Spleen (tissue), 11 donors: ENCODE data around the gene SHF. TPM values are rescaled to one million over a fixed set of nuclear protein-coding genes. Genes with fewer than 3 reads are reported as not detected.

Experiments
- DNase-seq: peaks from one replicate; pipeline ENCODE4 v3.0.0-alpha.2; 2020
- H3K27ac ChIP-seq, 8 donors: fragments of 200-600 bp; sonication (generic) in 7 of 8; 1 replicate in 4 of 8; 2 replicates in 4 of 8; pipeline versions ENCODE4 v1.5.0 to v1.8.0; 2016 to 2021; ENCODE audit warnings: inconsistent platforms in 4 of 8, mild to moderate bottlenecking in 4 of 8, moderate library complexity in 1 of 8
- H3K27me3 ChIP-seq, 7 donors: fragments of 200-600 bp; sonication (generic) in 6 of 7; replicated peaks in 1 of 7; 1 replicate in 4 of 7; 2 replicates in 3 of 7; pipeline versions ENCODE4 v1.5.0 to v1.8.0; 2016 to 2021; ENCODE audit warnings: inconsistent platforms in 3 of 7, mild to moderate bottlenecking in 1 of 7
- H3K36me3 ChIP-seq, 6 donors: fragments of 200-600 bp; sonication (generic) in 5 of 6; 1 replicate in 4 of 6; 2 replicates in 2 of 6; pipeline versions ENCODE4 v1.5.0 to v1.8.0; 2016 to 2021; ENCODE audit warnings: inconsistent platforms in 2 of 6
- H3K4me1 ChIP-seq, 6 donors: fragments of 200-600 bp; sonication (generic) in 5 of 6; 1 replicate in 3 of 6; 2 replicates in 3 of 6; pipeline versions ENCODE4 v1.5.0 to v1.8.0; 2016 to 2021; ENCODE audit warnings: inconsistent platforms in 3 of 6
- H3K4me3 ChIP-seq, 8 donors: fragments of 200-600 bp; sonication (generic) in 7 of 8; 1 replicate in 4 of 8; 2 replicates in 4 of 8; pipeline versions ENCODE4 v1.5.0 to v1.8.0; 2016 to 2021; ENCODE audit warnings: inconsistent platforms in 4 of 8, mild to moderate bottlenecking in 4 of 8, moderate library complexity in 2 of 8
- H3K9me3 ChIP-seq, 8 donors: fragments of 200-600 bp; sonication (generic) in 7 of 8; 1 replicate in 4 of 8; 2 replicates in 4 of 8; pipeline versions ENCODE4 v1.5.0 to v1.8.0; 2016 to 2021; ENCODE audit warnings: inconsistent platforms in 4 of 8
- CTCF ChIP-seq, 11 experiments: fragments of 200-600 bp in 7 of 11; fragments of 450-650 bp in 4 of 11; sonication (generic) in 4 of 11; IDR thresholded peaks in 8 of 11; conservative IDR thresholded peaks in 3 of 11; 1 replicate in 7 of 11; 2 replicates in 4 of 11; pipeline versions ENCODE4 v1.4.0 to v1.8.0; 2016 to 2021; ENCODE audit warnings: antibody characterized with exemption in 11 of 11, inconsistent platforms in 4 of 11, mild to moderate bottlenecking in 1 of 11
- POLR2A ChIP-seq, 3 donors: fragments of 450-650 bp; IDR thresholded peaks; one replicate each; pipeline ENCODE4 v1.5.1; 2017; ENCODE audit warnings: antibody characterized with exemption in 3 of 3, mild to moderate bottlenecking in 1 of 3
- POLR2AphosphoS5 ChIP-seq, 3 donors: sonication (generic); formaldehyde crosslinking; IDR thresholded peaks; one replicate each; pipeline ENCODE4 v1.5.1; 2017; ENCODE audit warnings: antibody characterized with exemption in 3 of 3
- WGBS, 5 donors: extraction: QIAGEN DNeasy Blood & Tissue Kit in 3 of 5; methylation state at CpG; one replicate each; pipeline versions ENCODE4 v1.1.5 to v1.1.7; 2013 to 2018; 5-methylcytosine and 5-hydroxymethylcytosine counted together
- intact Hi-C: fragments of 100-400 bp; cut with DNase I; formaldehyde crosslinking; loops from one replicate; pipeline ENCODE4 v1.15.0; 2023; ENCODE audit warnings: low total_unique reads
- polyA plus RNA-seq, 3 donors: library from polyadenylated mRNA; stranded (reverse); fragments of 200-250 nt; gene quantifications; one replicate each; pipeline ENCODE4 v1.2.1, GENCODE V29; 2013
- total RNA-seq, 7 donors: library from RNA; depleted of rRNA in 3 of 7; stranded (reverse); fragments of >200 nt in 3 of 7; fragmentation: NEBNext Ultra II Directional in 4 of 7; extraction: Animal tissue kit (Norgen Biotek cat#: 25700) in 4 of 7; gene quantifications; one replicate each; pipeline versions ENCODE4 v1.1.0 to v1.2.1, GENCODE V29; 2016 to 2021
- donor health status: healthy with polysubstance abuse.
- donor health status: DM: no; HTN: no; CAD: no; lungs with moderate emphysema.
- donor health status: DM: no; HTN: no; CAD: no.
- donor health status: Bipolar disorder and iron deficiency.
- donor health status: healthy.
- donor health status: DM: no; HTN: no; CAD: no.
- donor health status: DM: yes; HTN: yes; CAD: no.

SHF gene
- total and polyA plus RNA-seq, 10 donors, result 1.9 to 8.8 (median 5.7) TPM

- Histone ChIP-seq H3K4me3 (peak within 1 kb of the TSS in 7 of 8 donors; percentile 5 to 63 (median 18)), H3K27me3 (peaks cover 2 to 86% (median 54%) of the 10 kb centered on the region in 7 donors), H3K27ac (no peak within 1 kb of the TSS), H3K4me1 (peaks cover 6 to 18% (median 12%) of the 10 kb centered on the region in 6 donors), H3K36me3 (no peaks in the 10 kb centered on the region), H3K9me3 (no peaks in the 10 kb centered on the region)
- TF ChIP-seq CTCF (IDR thresholded peaks at IDR 0.05 in 8 of 11, conservative IDR thresholded peaks at IDR 0.05 in 3 of 11), result no peak
- no peak for TF ChIP-seq POLR2AphosphoS5 (IDR thresholded peaks at IDR 0.05)
- no peak for TF ChIP-seq POLR2A (IDR thresholded peaks at IDR 0.05)
- WGBS, 5 donors, result 2 to 10% (median 7%) methylated on average over 2 to 46 of the region's 46 CpGs
- peak; percentile 79 for DNase-seq
- intact Hi-C loops, result loop anchor here (10.0 kb wide), 1 partner anchor 155 kb away; no protein-coding TSS in a partner anchor
Observed at GRCh38 chr15:45129651-45130129, 58.1 kb downstream of the SHF start, which contains the start of the genes DUOX1 and DUOXA1. Gene DUOX1 (plus strand): TSS chr15:45129994. CDS start chr15:45131967, 1,973 bp downstream. Gene DUOXA1 (minus strand): TSS chr15:45129879. CDS start chr15:45123014, 6,865 bp downstream.

- intact Hi-C loops, result loop anchor here (10.0 kb wide), 1 partner anchor 156 kb away; no protein-coding TSS in a partner anchor
- Histone ChIP-seq H3K4me1 (peaks cover 6 to 17% (median 12%) of the 10 kb centered on the region in 6 donors), H3K36me3 (no peaks in the 10 kb centered on the region), H3K4me3 (peak overlapping the region in 7 of 8 donors; percentile 5 to 63 (median 18)), H3K27me3 (peaks cover 2 to 84% (median 48%) of the 10 kb centered on the region in 7 donors), H3K9me3 (no peaks in the 10 kb centered on the region), H3K27ac (no peak overlapping the region)
- 6 to 10% (median 7%) methylated on average over 26 to 47 of the region's 47 CpGs for WGBS, 5 donors
- no peak for DNase-seq
- TF ChIP-seq CTCF (IDR thresholded peaks at IDR 0.05 in 8 of 11, conservative IDR thresholded peaks at IDR 0.05 in 3 of 11) (no peak), POLR2AphosphoS5 (IDR thresholded peaks at IDR 0.05) (no peak), POLR2A (IDR thresholded peaks at IDR 0.05) (no peak)
Observed at GRCh38 chr15:45128971-45129639, 58.7 kb downstream of the SHF start.

GRCh38 chr15:45126535-45127158 lies 61.1 kb downstream of the SHF start:
- Histone ChIP-seq H3K9me3 (no peaks in the 10 kb centered on the region), H3K27ac (no peak overlapping the region), H3K4me1 (peaks cover 6 to 17% (median 12%) of the 10 kb centered on the region in 6 donors), H3K4me3 (no peak overlapping the region), H3K36me3 (no peaks in the 10 kb centered on the region), H3K27me3 (peaks cover 2 to 79% (median 43%) of the 10 kb centered on the region in 7 donors)
- intact Hi-C loops, result loop anchor here (10.0 kb wide), 1 partner anchor 158 kb away; no protein-coding TSS in a partner anchor
- 61 to 69% (median 66%) methylated on average over 2 of the region's 2 CpGs for WGBS, 5 donors
- TF ChIP-seq POLR2A (IDR thresholded peaks at IDR 0.05), result no peak
- peak; percentile 27 to 77 (median 57) for TF ChIP-seq CTCF (IDR thresholded peaks at IDR 0.05 in 8 of 11, conservative IDR thresholded peaks at IDR 0.05 in 3 of 11)
- DNase-seq, result no peak

GRCh38 chr15:45123397-45123796 lies 64.4 kb downstream of the SHF start:
- Histone ChIP-seq H3K9me3 (no peaks in the 10 kb centered on the region), H3K4me3 (no peak overlapping the region), H3K36me3 (no peaks in the 10 kb centered on the region), H3K27me3 (peaks cover 0 to 78% (median 23%) of the 10 kb centered on the region in 7 donors), H3K27ac (no peak overlapping the region), H3K4me1 (no peaks in the 10 kb centered on the region)
- intact Hi-C loops, result loop anchor here (10.0 kb wide), 1 partner anchor 161 kb away; no protein-coding TSS in a partner anchor
- TF ChIP-seq POLR2AphosphoS5 (IDR thresholded peaks at IDR 0.05) (no peak), CTCF (IDR thresholded peaks at IDR 0.05 in 8 of 11, conservative IDR thresholded peaks at IDR 0.05 in 3 of 11) (no peak), POLR2A (IDR thresholded peaks at IDR 0.05) (no peak)
- no peak for DNase-seq
